Activated B cell treated with CpG ODN at 0.5 μM for 24 hours (primary cell): Measurements from ENCODE around the gene MMEL1. TPM values are rescaled to one million over a fixed set of nuclear protein-coding genes. Genes with fewer than 3 reads are reported as not detected.

Experiments used
- ATAC-seq: fragments of 200-7000 bp; cut with Tn5 transposase; one replicate; pipeline ENCODE4 v1.10.0; 2021; ENCODE audit warnings: low read depth, mild to moderate bottlenecking, moderate library complexity
- CTCF ChIA-PET: fragments of 350-600 bp; sonication (Branson Sonifier 250); formaldehyde crosslinking; loops from one replicate; lab custom pipeline; 2021; ENCODE audit warnings: antibody characterized with exemption; lab: Charles Lee
- POLR2A ChIA-PET: fragments of 350-600 bp; sonication (Branson Sonifier 250); formaldehyde crosslinking; loops from one replicate; lab custom pipeline; 2021; ENCODE audit warnings: antibody characterized with exemption; lab: Charles Lee
- DNase-seq: peaks from one replicate; pipeline ENCODE4 v3.0.0; 2022
- H3K27ac Mint-ChIP-seq: one replicate; pipeline ENCODE4 v1.8.0; 2020; ENCODE audit warnings: mixed read lengths
- H3K27me3 Mint-ChIP-seq: one replicate; pipeline ENCODE4 v1.8.0; 2021; ENCODE audit warnings: mixed read lengths
- H3K36me3 Mint-ChIP-seq: one replicate; pipeline ENCODE4 v1.8.0; 2021; ENCODE audit warnings: low read depth, mixed read lengths
- H3K4me1 Mint-ChIP-seq: one replicate; pipeline ENCODE4 v1.8.0; 2021; ENCODE audit warnings: mixed read lengths
- H3K4me3 Mint-ChIP-seq: one replicate; pipeline ENCODE4 v1.8.0; 2020; ENCODE audit warnings: mild to moderate bottlenecking, mixed read lengths
- H3K9me3 Mint-ChIP-seq: one replicate; pipeline ENCODE4 v1.8.0; 2020; ENCODE audit warnings: mixed read lengths
- intact Hi-C: fragments of 100-400 bp; cut with micrococcal nuclease; formaldehyde crosslinking; loops from one replicate; pipeline ENCODE4 v1.15.1; 2024
- total RNA-seq: library from RNA; stranded (reverse); gene quantifications from 2 replicates; pipeline ENCODE4 v1.2.3, GENCODE V29; 2022
- TF ChIP-seq, protein P1 (sequence below): fragments of 200-600 bp; IDR thresholded peaks from one replicate; pipeline ENCODE4 v1.8.0; 2022; ENCODE audit warnings: antibody characterized with exemption, mild to moderate bottlenecking

The MMEL1 gene
- total RNA-seq, 1 donor from 2014 or later, result not detected

DNA sequence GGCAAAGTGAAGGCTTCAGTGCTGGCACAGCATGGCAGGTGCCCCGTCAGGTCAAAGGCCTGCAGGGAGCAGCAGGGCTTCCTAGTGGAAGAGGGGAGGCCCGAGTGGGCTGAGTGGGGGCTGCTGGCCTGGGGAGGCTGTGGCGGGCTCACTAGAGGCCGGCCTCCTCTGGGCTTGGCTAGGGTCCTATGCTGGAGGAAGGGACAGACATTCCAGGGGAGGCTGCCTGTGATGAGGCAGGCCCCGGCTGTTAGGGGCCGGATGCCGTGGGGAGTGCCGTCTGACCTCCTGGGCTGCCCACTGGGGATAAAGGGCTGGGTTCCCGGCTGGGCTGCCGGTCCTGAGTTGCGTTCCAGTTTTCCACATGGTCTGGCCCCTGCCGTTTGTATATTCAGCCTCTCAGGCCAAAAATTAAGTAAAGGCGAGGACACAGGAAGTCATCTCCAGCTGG, 25.1 kb downstream of the MMEL1 start:
- DNase-seq (no peak), ATAC-seq (no peak)
- Mint-ChIP-seq H3K27me3 (peaks cover 7% of the 10 kb centered on the region), H3K4me3 (no peak overlapping the region), H3K9me3 (no peaks in the 10 kb centered on the region), H3K36me3 (no peaks in the 10 kb centered on the region), H3K27ac (no peak overlapping the region), H3K4me1 (no peaks in the 10 kb centered on the region)
- ChIA-PET POLR2A (no interaction called here), CTCF (no interaction called here)
- TF ChIP-seq, protein P1, sequence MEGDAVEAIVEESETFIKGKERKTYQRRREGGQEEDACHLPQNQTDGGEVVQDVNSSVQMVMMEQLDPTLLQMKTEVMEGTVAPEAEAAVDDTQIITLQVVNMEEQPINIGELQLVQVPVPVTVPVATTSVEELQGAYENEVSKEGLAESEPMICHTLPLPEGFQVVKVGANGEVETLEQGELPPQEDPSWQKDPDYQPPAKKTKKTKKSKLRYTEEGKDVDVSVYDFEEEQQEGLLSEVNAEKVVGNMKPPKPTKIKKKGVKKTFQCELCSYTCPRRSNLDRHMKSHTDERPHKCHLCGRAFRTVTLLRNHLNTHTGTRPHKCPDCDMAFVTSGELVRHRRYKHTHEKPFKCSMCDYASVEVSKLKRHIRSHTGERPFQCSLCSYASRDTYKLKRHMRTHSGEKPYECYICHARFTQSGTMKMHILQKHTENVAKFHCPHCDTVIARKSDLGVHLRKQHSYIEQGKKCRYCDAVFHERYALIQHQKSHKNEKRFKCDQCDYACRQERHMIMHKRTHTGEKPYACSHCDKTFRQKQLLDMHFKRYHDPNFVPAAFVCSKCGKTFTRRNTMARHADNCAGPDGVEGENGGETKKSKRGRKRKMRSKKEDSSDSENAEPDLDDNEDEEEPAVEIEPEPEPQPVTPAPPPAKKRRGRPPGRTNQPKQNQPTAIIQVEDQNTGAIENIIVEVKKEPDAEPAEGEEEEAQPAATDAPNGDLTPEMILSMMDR, result no peak
- intact Hi-C loops, result no loop called here

DNA sequence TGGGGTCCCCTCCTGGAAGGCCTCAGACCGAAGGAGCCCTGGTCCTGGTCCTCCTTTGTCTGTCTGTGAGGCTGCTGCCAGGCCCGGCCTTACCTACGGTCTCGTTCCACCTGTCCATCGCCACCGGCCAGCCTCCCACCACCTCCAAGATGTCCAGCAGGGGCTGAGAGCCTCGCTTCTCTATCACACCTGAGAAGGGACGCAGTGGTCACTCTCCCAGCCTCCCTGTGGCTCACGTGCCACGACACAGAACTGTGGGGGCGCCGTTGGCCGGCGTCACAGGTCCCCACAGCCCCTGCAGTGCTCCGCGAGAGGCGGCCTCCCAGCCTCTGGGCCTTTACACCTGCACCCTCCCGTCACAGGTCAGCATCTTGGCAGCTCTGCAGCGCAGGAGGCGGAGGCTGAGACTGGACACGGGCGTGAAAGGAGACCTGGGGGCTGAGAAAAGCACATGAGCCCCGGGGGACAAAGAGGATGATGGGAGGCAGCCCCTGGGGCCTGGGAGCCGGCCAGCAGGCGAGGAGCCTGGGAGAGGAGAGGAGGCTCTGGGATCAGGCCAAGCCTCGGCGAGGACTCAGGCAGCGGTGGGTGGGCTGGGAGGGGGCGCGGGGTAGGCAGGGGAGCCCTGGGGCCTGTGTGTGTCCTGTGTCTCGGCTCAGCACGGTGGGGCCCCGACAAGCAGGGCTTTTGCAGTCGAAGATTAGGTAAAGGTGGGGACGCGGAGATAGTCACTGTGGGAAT, 25.8 kb downstream of the MMEL1 start:
- POLR2A ChIA-PET, result no interaction called here
- no peak overlapping the region for H3K27ac Mint-ChIP-seq
- H3K4me1 Mint-ChIP-seq, result no peaks in the 10 kb centered on the region
- intact Hi-C loops, result no loop called here
- no peaks in the 10 kb centered on the region for H3K9me3 Mint-ChIP-seq
- H3K27me3 Mint-ChIP-seq, result peaks cover 9% of the 10 kb centered on the region
- no peak overlapping the region for H3K4me3 Mint-ChIP-seq
- CTCF ChIA-PET, result no interaction called here
- no peaks in the 10 kb centered on the region for H3K36me3 Mint-ChIP-seq
- TF ChIP-seq, protein P1, result no peak
- no peak for ATAC-seq
- no peak for DNase-seq

DNA sequence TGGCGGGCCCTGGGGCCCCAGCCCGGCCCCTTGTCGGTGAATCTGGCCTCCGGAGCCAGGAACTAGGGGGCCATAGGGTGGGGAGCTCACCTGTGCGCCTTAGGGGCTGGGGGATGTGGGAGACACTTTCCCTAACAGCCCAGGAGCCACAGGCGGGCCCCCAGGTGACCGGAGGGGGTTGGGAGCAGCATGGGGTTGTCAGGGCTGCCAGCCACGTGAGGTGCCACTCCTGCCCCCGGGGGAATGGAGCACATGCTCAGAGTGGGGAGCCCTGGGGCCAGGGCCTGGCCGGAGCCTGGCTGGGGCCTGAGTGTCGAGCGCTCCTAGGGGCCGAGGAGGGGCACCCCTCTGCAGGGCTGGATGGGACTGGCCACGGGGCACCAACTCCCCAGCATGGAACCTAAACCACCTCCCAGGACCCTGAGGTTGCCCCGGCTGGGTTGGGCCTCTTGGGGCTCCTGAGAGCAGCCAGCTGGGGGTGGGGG, 26.4 kb downstream of the MMEL1 start:
- intact Hi-C loops, result no loop called here
- CTCF ChIA-PET, result no interaction called here

DNA sequence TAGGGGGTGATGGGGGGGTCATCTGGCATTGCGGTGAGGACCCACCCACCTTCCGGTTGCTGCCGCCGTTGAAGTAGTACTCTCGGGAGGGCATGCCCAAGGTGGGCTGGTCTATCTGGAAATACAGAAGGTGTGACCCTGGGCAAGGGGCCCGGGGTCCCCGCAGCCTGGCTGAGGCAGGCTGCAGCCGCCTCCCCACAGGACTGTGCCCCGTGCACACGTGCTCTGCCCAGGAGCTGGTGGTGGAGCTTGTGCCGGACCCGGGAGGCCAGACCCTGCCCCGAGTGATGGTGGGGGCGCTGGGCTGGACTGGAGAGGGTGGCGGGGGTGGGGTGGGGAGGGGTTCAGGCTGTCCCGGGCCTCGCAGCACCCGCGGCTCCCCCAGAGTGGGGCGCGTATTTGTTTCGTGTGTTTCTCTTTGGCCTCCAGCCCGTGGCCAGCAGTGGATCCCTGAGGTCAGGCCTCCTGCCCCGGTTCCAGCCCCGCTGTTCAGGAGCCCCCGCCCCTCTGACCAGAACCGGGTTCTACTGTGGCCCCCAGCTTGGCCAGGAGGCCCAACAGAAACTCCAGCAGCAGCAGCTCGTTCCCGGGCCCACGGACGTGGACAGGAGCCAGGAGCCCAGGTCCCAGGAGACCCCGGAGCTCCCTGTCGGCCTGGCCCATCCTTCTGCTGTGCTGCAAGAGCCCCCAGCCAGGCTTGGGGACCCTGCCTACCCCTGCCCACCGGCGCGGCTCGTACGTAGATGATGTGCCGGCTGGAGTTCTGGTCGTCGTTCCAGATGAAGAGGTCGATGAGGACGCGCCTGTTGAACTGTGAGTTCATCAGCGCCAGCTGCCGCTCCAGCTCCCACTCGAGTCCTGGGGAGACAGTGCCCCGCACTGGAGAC, 27.1 kb downstream of the MMEL1 start:
- ATAC-seq (no peak), DNase-seq (no peak)
- no peaks in the 10 kb centered on the region for H3K4me1 Mint-ChIP-seq
- intact Hi-C loops, result no loop called here
- H3K4me3 Mint-ChIP-seq, result no peak overlapping the region
- H3K9me3 Mint-ChIP-seq, result no peaks in the 10 kb centered on the region
- TF ChIP-seq, protein P1, result no peak
- H3K27me3 Mint-ChIP-seq, result peaks cover 11% of the 10 kb centered on the region
- POLR2A ChIA-PET, result no interaction called here
- H3K36me3 Mint-ChIP-seq, result no peaks in the 10 kb centered on the region
- H3K27ac Mint-ChIP-seq, result no peak overlapping the region
- CTCF ChIA-PET, result no interaction called here

More for the DNA sequence above, 26.4 kb downstream of the MMEL1 start:
- H3K27me3 Mint-ChIP-seq, result peaks cover 11% of the 10 kb centered on the region
- H3K36me3 Mint-ChIP-seq, result no peaks in the 10 kb centered on the region
- H3K4me3 Mint-ChIP-seq, result no peak overlapping the region
- POLR2A ChIA-PET, result no interaction called here
- ATAC-seq, result no peak
- no peaks in the 10 kb centered on the region for H3K4me1 Mint-ChIP-seq
- TF ChIP-seq, protein P1, result no peak
- H3K9me3 Mint-ChIP-seq, result no peaks in the 10 kb centered on the region
- DNase-seq, result no peak
- no peak overlapping the region for H3K27ac Mint-ChIP-seq
